SU-DHL-6 (cell line): ENCODE data around the gene KPNA4.

Experiments used
- H2AFZ ChIP-seq: fragments of 200-600 bp; sonication (generic); 2 replicates; pipeline ENCODE4 v1.6.1; 2014; ENCODE audit warnings: low read depth, mild to moderate bottlenecking, moderate library complexity, mixed read lengths, antibody characterized with exemption, low read length; ENCODE audit not compliant: severe bottlenecking
- H3F3A ChIP-seq: fragments of 200-600 bp; shearing (Covaris generic); 2 replicates; pipeline ENCODE4 v1.6.0; 2016; ENCODE audit warnings: antibody characterized with exemption, mild to moderate bottlenecking; ENCODE audit not compliant: insufficient read depth
- H3K27ac ChIP-seq: fragments of 200-600 bp; sonication (generic); 2 replicates; pipeline ENCODE4 v1.5.1; 2016; ENCODE audit warnings: low read depth, mild to moderate bottlenecking, low read length, moderate library complexity, mixed read lengths
- H3K27me3 ChIP-seq: fragments of 200-600 bp; sonication (generic), shearing (Covaris generic); 2 replicates; pipeline ENCODE4 v1.6.0; 2014; ENCODE audit warnings: mild to moderate bottlenecking, low read length
- H3K36me3 ChIP-seq: fragments of 200-600 bp; sonication (generic); 2 replicates; pipeline ENCODE4 v1.6.1; 2014; ENCODE audit warnings: mild to moderate bottlenecking, low read length, mixed read lengths
- H3K4me2 ChIP-seq: fragments of 300-600, 200-600 bp; shearing (Covaris generic), sonication (generic); 2 replicates; pipeline ENCODE4 v1.6.0; 2014; ENCODE audit warnings: low read length, low read depth, mild to moderate bottlenecking; ENCODE audit not compliant: poor library complexity, severe bottlenecking
- H3K4me3 ChIP-seq: fragments of 200-600 bp; sonication (generic); 2 replicates; pipeline ENCODE4 v1.5.1; 2014; ENCODE audit warnings: antibody characterized with exemption, low read length, mild to moderate bottlenecking, mixed read lengths; ENCODE audit not compliant: insufficient read depth, poor library complexity, severe bottlenecking
- H3K79me2 ChIP-seq: fragments of 200-600 bp; sonication (generic); 2 replicates; pipeline ENCODE4 v1.6.1; 2014; ENCODE audit warnings: mild to moderate bottlenecking, low read length, moderate library complexity; ENCODE audit not compliant: insufficient read depth
- H3K9ac ChIP-seq: fragments of 200-600 bp; sonication (generic); 2 replicates; pipeline ENCODE4 v1.7.0; 2014; ENCODE audit warnings: mild to moderate bottlenecking, low read length
- H3K9me2 ChIP-seq: fragments of 200-600 bp; sonication (generic); replicated peaks from 2 replicates; pipeline ENCODE4 v1.6.1; 2014; ENCODE audit warnings: low read length; ENCODE audit not compliant: insufficient read depth
- H3K9me3 ChIP-seq: fragments of 200-600 bp; sonication (generic); 2 replicates; pipeline ENCODE4 v1.6.1; 2014; ENCODE audit warnings: low read length, mixed read lengths; ENCODE audit not compliant: insufficient read depth
- H4K20me1 ChIP-seq: fragments of 200-600 bp; sonication (generic); 2 replicates; pipeline ENCODE4 v1.6.1; 2014; ENCODE audit warnings: low read depth, mild to moderate bottlenecking, antibody characterized with exemption, low read length, moderate library complexity, mixed read lengths
- EZH2phosphoT487 ChIP-seq: fragments of 200-600 bp; sonication (generic), shearing (Covaris generic); conservative IDR thresholded peaks from 2 replicates; pipeline ENCODE4 v1.6.1; 2018; ENCODE audit warnings: mild to moderate bottlenecking, antibody characterized with exemption, low read length, moderate library complexity, mixed read lengths
- TF ChIP-seq, protein P1 (sequence below): fragments of 200-600 bp; sonication (generic); IDR thresholded peaks from one replicate; pipeline ENCODE4 v1.5.1; 2017; ENCODE audit warnings: antibody characterized with exemption, mild to moderate bottlenecking, low read length, moderate library complexity; ENCODE audit not compliant: insufficient read depth, poor library complexity, severe bottlenecking

KPNA4 gene

DNA sequence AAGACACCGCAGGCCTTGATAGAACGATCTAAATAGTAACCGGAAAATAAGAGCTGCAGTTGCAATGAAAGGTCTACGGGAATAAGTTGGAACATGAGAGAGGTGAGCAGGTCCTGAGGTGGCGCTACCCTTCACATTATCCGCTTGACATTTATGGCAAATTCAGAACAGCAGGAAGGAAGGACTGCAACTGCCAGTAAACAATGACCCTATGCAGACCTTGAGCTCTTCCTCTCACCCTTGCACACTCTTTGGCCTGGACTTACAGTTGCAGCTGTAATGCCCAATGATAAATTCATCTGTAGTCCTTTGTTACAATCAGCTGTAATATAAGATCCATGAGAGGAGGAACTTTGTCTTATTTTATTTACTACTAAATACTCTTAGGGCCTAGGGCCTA is 83.5 kb downstream of the KPNA4 start:
- Histone ChIP-seq H3K9ac (no peak overlapping the region), H3K9me2 (no peaks in the 10 kb centered on the region), H3K27me3 (no peaks in the 10 kb centered on the region), H3K4me2 (no peak overlapping the region), H3K9me3 (no peaks in the 10 kb centered on the region), H3K27ac (no peak overlapping the region), H3F3A (0 out of 2 replicates have a peak, but pooled peaks cover 4% of the 10 kb centered on the region), H3K36me3 (no peaks in the 10 kb centered on the region), H3K79me2 (no peaks in the 10 kb centered on the region), H3K4me3 (no peak overlapping the region), H4K20me1 (no peaks in the 10 kb centered on the region), H2AFZ (no peak overlapping the region)
- TF ChIP-seq EZH2phosphoT487: no peak
- TF ChIP-seq, protein P1, sequence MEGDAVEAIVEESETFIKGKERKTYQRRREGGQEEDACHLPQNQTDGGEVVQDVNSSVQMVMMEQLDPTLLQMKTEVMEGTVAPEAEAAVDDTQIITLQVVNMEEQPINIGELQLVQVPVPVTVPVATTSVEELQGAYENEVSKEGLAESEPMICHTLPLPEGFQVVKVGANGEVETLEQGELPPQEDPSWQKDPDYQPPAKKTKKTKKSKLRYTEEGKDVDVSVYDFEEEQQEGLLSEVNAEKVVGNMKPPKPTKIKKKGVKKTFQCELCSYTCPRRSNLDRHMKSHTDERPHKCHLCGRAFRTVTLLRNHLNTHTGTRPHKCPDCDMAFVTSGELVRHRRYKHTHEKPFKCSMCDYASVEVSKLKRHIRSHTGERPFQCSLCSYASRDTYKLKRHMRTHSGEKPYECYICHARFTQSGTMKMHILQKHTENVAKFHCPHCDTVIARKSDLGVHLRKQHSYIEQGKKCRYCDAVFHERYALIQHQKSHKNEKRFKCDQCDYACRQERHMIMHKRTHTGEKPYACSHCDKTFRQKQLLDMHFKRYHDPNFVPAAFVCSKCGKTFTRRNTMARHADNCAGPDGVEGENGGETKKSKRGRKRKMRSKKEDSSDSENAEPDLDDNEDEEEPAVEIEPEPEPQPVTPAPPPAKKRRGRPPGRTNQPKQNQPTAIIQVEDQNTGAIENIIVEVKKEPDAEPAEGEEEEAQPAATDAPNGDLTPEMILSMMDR: no peak

DNA sequence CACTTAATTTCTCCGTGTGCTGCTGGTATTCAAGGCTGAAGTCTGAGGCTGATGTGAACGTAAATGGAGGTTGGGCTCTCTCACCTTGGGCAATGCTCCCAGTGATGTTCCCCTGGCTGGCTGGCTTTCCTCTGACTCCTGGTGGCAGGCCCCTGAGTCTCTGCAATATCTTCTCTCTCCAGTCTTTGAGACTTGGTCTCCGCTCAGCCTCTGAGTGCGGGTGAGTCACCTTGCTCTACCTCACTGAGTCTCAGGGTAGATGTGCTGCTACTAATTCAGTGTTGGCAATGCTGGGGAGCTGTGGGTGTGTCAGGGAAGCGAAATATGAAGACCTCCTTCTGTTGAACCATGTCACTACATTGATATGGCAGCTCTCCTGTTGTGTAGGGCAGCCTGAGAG is 84.4 kb downstream of the KPNA4 start:
- Histone ChIP-seq H3K27me3 (no peaks in the 10 kb centered on the region), H3K27ac (no peak overlapping the region), H3K9me2 (no peaks in the 10 kb centered on the region), H3K9ac (no peak overlapping the region), H3K9me3 (no peaks in the 10 kb centered on the region), H4K20me1 (no peaks in the 10 kb centered on the region), H3F3A (no peaks in the 10 kb centered on the region), H3K79me2 (no peaks in the 10 kb centered on the region), H3K4me3 (no peak overlapping the region), H3K4me2 (no peak overlapping the region), H3K36me3 (no peaks in the 10 kb centered on the region), H2AFZ (no peak overlapping the region)
- no peak for TF ChIP-seq EZH2phosphoT487
- TF ChIP-seq, protein P1: no peak

DNA sequence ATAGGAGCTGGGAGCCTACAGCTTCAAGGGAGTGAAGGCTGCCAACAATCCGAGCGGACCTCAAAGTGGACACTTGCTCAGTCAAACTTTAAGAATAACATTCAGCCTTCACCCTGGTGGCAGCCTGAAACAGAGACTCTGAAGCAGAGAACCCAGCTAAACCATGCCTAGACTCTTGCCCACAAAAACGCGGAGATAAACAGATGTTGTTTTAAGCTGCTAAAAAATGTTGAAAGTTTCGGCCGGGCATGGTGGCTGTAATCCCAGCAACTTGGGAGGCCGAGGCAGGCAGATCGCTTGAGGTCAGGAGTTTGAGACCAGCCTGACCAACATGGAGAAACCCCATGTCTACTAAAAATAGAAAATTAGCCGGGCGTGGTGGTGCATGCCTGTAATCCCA is 86.0 kb downstream of the KPNA4 start:
- Histone ChIP-seq H3K4me2 (no peak overlapping the region), H3K9ac (no peak overlapping the region), H3K9me3 (no peaks in the 10 kb centered on the region), H3K79me2 (no peaks in the 10 kb centered on the region), H2AFZ (no peak overlapping the region), H3K4me3 (no peak overlapping the region), H3K36me3 (no peaks in the 10 kb centered on the region), H3K9me2 (no peaks in the 10 kb centered on the region), H3F3A (no peaks in the 10 kb centered on the region), H3K27ac (no peak overlapping the region), H3K27me3 (no peaks in the 10 kb centered on the region), H4K20me1 (no peaks in the 10 kb centered on the region)
- TF ChIP-seq, protein P1: no peak
- TF ChIP-seq EZH2phosphoT487: no peak
